NCI-H446 (cell line): ENCODE data around the gene SLC6A8.
"Not testable (repeated sequence)": the region's sequence is repeated elsewhere in the genome, so short reads cannot be mapped to it uniquely, and the experiment has no call there.

Experiments
- DNase-seq, 2 experiments: peaks; one replicate each; lab custom pipeline; 2025; lab: John Stamatoyannopoulos, UW

Gene SLC6A8

GRCh38 chrX:153672531-153673427, 14.9 kb upstream of the SLC6A8 start:
- no peak for DNase-seq

DNA sequence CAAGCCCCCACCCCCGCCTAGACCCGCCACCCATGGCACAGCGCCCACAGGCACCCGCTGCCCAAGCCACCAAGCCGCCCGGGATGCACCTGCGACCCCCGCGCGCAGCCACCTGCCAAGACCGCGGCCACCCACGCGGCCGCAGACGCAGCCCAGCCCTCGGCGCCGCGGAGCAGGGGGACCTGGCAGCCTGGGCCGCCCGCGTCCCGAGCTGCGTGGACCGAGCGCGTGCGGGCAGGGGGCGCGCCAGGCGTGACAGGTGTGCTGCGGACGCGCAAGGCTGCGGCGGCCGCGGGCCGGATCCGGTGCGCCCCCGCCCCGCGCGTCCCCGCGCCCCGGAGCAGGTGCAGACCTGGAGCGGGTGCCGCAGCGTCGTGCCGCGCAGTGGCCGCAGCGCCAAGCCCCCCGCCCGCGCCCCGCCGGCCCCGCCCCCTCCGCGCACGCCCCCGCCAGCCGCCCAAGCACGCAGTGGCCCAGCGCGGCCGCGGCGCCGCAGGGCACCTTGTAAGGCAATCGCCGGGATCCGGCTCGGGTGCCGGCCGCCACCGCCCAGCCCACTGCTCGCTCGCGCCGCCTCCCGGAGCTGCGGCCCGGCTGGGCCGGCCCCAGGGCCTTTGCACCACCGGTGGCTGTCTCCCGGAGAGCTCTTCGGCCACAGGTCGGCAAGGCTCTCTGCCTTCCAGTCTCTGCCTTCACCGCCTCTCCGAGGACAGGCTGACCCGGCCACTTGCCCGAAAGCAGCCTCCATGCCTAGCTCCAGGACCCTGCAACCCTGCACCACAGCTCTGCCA, 14.1 kb upstream of the SLC6A8 start, which contains the start of gene PNCK:
TSS of gene PNCK (minus strand) at position 386 of the 791 bp plus-strand sequence. CDS start 737 bp downstream, outside the sequence.
- no peak for DNase-seq

- DNase-seq: no peak
Observed at GRCh38 chrX:153674219-153674851, 13.4 kb upstream of the SLC6A8 start.

GRCh38 chrX:153681175-153681574, 6.6 kb upstream of the SLC6A8 start:
- no peak for DNase-seq

DNA sequence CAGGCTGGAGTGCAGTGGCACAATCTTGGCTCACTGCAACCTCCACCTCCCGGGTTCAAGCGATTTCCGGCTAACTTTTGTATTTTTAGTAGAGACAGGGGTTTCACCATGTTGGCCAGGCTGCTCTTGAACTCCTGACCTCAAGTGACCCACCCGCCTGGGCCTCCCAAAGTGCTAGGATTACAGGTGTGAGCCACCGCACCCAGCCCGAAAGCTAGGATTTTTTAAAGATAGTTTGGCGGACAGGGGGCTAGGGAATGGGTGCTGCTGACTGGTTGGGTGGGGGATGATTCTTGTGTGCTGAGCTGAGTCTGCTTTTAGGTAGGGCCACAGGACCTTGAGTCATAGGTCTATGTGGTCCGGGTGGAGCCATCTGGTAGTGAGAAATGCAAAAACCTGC, 4.2 kb upstream of the SLC6A8 start:
- DNase-seq: not testable (repeated sequence)

DNA sequence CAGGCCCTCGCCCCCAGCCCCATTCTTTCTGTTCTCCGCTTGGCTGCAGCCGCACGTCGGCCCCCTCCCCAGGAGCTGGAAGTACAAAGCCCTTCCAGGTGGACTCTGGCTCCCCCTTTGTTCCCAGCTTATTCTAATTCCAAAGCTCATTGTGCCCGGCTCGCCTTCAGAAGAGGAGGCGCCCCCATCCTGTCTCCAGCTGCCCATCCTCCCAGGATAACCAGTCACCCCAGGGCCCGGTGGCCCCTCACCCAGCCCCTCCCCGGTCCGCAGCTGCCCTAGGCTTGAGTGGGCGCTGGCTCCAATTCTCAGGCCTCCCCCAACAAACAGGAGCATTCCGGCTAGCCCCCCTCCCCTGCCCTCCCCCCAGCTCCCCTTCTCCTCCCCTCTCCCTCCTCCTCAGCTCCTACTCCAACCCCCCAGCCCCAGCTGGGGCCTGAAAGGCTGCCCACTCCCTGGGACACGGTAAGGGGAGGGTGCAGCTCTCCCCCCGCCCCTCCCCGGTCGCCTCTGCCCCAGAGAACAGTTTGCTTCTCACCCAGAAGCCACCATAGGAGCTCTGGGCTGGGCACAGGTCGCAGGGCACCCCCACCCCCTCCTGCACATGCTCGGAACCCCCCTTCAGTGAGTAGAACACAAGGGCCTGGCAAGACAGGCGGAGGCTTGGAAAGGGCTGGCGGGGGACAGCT, 3.1 kb upstream of the SLC6A8 start:
- DNase-seq: no peak

DNA sequence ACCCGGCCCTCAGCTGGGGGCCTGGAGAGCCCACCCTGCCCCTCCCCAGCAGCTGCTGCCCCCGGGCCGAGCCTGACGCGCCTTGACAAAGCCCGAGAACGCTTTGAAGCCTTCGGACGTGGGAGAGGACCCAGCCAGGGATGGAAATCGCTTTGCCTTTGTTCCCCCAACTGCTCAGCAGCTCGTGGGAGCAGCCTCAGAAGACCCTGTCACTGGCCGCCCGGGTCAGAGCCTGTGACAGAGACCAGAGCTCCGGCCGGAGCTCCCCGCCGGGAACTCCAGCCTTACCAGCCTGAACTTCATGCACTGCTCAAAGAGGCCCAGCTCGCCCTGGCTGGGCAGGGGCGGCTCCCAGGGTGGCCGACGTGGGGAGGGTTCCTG, 2.6 kb upstream of the SLC6A8 start:
- no peak for DNase-seq

GRCh38 chrX:153685751-153686696, 1.7 kb upstream of the SLC6A8 start:
- DNase-seq: no peak

DNA sequence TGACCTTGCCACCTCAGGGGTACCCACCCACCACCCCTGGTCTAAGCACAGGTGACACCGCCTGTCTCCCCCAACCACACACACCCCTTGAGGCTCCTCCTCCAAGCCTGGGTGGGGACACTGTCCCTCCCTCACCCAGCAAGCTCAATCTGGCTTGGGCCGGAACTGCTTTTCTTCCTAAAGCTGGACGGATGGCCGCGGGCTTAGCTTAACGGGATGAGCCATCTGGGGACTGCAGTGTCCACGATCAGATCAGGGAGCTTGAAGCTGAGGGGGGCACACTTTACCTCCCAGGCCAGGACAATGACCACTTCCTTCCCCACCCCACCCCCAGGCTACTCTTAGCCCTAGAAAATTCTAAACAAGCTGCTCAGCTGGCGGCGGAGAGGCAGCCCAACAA, 1.0 kb upstream of the SLC6A8 start:
- no peak for DNase-seq

- no peak for DNase-seq
Observed at GRCh38 chrX:153688071-153688470, 345 bp downstream of the SLC6A8 start.

DNA sequence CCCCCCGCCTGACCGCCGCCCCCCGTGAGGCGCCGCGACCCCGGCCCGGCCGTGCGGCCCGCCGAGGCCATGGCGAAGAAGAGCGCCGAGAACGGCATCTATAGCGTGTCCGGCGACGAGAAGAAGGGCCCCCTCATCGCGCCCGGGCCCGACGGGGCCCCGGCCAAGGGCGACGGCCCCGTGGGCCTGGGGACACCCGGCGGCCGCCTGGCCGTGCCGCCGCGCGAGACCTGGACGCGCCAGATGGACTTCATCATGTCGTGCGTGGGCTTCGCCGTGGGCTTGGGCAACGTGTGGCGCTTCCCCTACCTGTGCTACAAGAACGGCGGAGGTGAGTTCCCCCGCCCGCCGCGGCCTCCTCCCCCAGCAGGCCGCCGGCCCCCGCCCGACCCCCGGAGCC, 780 bp downstream of the SLC6A8 start:
- no peak for DNase-seq

- peak in 1 of 2 experiments; percentile 23 for DNase-seq
Observed at GRCh38 chrX:153688911-153689590, 1.3 kb downstream of the SLC6A8 start.

DNA sequence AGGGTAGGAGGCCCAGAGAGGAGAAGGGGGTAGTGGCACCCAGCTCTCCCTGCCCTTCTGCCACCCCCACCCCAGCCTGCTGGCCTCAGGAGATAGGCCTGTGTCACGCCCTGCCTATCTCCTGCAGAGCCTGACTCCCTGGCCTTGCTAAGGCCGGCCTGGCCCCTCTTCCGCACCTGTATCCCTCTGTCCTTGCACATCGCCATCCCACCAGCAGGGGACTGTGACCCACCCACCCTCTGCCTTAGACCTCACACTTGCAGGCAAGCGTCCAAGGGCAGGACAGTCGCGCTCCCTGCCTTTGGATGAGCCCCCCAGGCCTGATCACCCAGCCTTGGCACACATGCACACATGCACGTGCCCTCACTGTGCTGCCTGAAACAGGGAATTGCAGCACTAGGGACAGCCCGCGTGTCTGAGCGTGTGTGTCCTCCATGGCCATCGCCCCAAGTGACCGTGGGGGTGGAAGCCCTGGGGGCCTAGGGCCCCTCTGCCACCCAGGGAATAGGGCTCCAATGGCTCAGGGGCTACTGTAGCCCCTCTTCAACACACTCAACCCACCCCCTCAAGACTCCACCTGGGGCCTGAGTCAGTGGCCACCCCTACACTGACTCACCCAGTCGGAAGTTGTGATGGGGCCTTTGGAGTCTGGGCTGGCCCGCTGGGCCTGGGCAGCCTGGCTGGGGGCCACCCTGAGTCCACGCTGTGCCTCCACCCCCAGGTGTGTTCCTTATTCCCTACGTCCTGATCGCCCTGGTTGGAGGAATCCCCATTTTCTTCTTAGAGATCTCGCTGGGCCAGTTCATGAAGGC, 2.1 kb downstream of the SLC6A8 start:
- DNase-seq: no peak

DNA sequence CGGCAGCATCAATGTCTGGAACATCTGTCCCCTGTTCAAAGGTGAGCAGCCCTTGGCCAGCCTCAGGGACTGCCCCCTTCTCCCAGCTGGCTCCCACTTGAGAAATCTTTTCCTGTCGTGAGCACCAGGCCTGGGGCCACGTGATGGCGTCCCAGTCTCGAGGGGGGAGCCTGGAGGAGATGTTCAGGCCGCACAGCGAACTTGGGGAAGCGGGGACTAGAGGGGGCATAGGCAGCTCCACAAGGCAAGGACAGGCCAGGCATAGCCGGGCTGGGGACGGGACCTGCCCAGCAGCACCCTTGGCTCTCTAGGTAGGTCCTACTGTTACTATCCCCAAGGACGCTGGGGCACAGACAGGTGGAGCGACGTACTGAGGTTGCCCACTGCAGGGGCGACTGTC, 2.7 kb downstream of the SLC6A8 start:
- DNase-seq: no peak

- not testable (repeated sequence) for DNase-seq
Observed at GRCh38 chrX:153691032-153691827, 3.5 kb downstream of the SLC6A8 start.

DNA sequence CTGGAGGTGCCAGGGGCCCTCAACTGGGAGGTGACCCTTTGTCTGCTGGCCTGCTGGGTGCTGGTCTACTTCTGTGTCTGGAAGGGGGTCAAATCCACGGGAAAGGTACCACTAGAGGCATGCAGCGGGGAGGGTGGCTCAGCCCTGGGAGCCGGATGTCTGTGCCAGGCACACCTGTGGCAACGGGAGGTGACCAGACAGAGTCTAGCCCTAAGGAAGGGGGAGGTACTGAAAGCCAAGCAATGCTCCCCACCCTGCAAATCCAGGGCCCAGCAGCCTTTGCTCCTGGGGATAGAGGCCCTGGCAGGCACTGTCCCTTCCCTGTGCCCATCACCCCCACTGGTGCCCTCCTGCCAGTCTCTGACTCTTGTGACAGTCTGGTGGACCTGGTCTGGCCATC, 4.3 kb downstream of the SLC6A8 start:
- DNase-seq: no peak

DNA sequence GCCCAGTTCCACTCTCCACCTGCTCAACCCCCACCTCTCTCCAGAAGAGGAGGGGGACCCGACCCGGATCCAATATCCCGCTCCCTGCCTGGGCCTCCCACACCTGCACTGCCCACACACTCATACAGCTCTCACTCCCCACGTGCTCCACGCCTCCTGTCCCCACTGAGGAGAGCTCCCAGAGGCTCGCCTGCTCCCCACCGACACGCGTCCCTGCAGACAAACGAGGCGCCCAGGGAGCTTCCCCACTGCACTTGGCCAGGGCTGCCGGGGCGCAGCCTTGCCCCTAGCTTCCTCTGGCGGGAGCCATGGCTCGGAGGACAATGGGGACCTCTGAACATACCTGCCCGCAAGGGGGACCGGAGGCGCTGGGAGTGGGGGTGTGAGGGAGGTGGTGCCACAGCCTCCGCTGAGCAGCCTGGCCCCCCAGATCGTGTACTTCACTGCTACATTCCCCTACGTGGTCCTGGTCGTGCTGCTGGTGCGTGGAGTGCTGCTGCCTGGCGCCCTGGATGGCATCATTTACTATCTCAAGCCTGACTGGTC, 5.0 kb downstream of the SLC6A8 start:
- DNase-seq: no peak
